Measurements from ENCODE around the gene HNMT. TPM values are rescaled to one million over a fixed set of nuclear protein-coding genes. Genes with fewer than 3 reads are reported as not detected.
"Not testable (repeated sequence)": the region's sequence is repeated elsewhere in the genome, so short reads cannot be mapped to it uniquely, and the experiment has no call there.

Gene HNMT
- total RNA-seq, 1 donor from 2014 or later: 3.2 TPM

- H3K27ac Mint-ChIP-seq (ENCODE audit: unreplicated experiment): no peak overlapping the region
- no peak overlapping the region for H3K4me3 Mint-ChIP-seq (ENCODE audit: unreplicated experiment)
- TF ChIP-seq CTCF (IDR thresholded peaks at IDR 0.05): no peak
- no peak for DNase-seq (ENCODE audit: extremely low spot score, unreplicated experiment)
- H3K4me1 Mint-ChIP-seq (ENCODE audit: unreplicated experiment): no peaks in the 10 kb centered on the region
- H3K9me3 Mint-ChIP-seq (ENCODE audit: unreplicated experiment): no peaks in the 10 kb centered on the region
- no peaks in the 10 kb centered on the region for H3K27me3 Mint-ChIP-seq (ENCODE audit: unreplicated experiment)
- H3K36me3 Mint-ChIP-seq (ENCODE audit: unreplicated experiment): no peaks in the 10 kb centered on the region
These were observed 71.4 kb downstream of the HNMT start for GRCh38 chr2:138035608-138036217.

GRCh38 chr2:138036522-138036921 is 72.2 kb downstream of the HNMT start:
- no peak for DNase-seq (ENCODE audit: extremely low spot score, unreplicated experiment)
- no peaks in the 10 kb centered on the region for H3K9me3 Mint-ChIP-seq (ENCODE audit: unreplicated experiment)
- no peaks in the 10 kb centered on the region for H3K27me3 Mint-ChIP-seq (ENCODE audit: unreplicated experiment)
- no peaks in the 10 kb centered on the region for H3K36me3 Mint-ChIP-seq (ENCODE audit: unreplicated experiment)
- no peak overlapping the region for H3K27ac Mint-ChIP-seq (ENCODE audit: unreplicated experiment)
- no peak for TF ChIP-seq CTCF (IDR thresholded peaks at IDR 0.05)
- no peak overlapping the region for H3K4me3 Mint-ChIP-seq (ENCODE audit: unreplicated experiment)
- H3K4me1 Mint-ChIP-seq (ENCODE audit: unreplicated experiment): no peaks in the 10 kb centered on the region

GRCh38 chr2:138037090-138037489 is 72.8 kb downstream of the HNMT start:
- TF ChIP-seq CTCF (IDR thresholded peaks at IDR 0.05): no peak
- Mint-ChIP-seq H3K36me3 (ENCODE audit: unreplicated experiment) (no peaks in the 10 kb centered on the region), H3K4me1 (ENCODE audit: unreplicated experiment) (no peaks in the 10 kb centered on the region), H3K27ac (ENCODE audit: unreplicated experiment) (no peak overlapping the region), H3K4me3 (ENCODE audit: unreplicated experiment) (no peak overlapping the region), H3K9me3 (ENCODE audit: unreplicated experiment) (no peaks in the 10 kb centered on the region), H3K27me3 (ENCODE audit: unreplicated experiment) (no peaks in the 10 kb centered on the region)
- no peak for DNase-seq (ENCODE audit: extremely low spot score, unreplicated experiment)

- peaks cover 4% of the 10 kb centered on the region for H3K9me3 Mint-ChIP-seq (ENCODE audit: unreplicated experiment)
These were observed 76.3 kb downstream of the HNMT start for GRCh38 chr2:138040616-138041015.

GRCh38 chr2:138042311-138042710 is 78.0 kb downstream of the HNMT start:
- no peak for DNase-seq (ENCODE audit: extremely low spot score, unreplicated experiment)
- Mint-ChIP-seq H3K4me1 (ENCODE audit: unreplicated experiment) (no peaks in the 10 kb centered on the region), H3K4me3 (ENCODE audit: unreplicated experiment) (no peak overlapping the region), H3K36me3 (ENCODE audit: unreplicated experiment) (no peaks in the 10 kb centered on the region), H3K9me3 (ENCODE audit: unreplicated experiment) (peaks cover 4% of the 10 kb centered on the region), H3K27me3 (ENCODE audit: unreplicated experiment) (peaks cover 3% of the 10 kb centered on the region), H3K27ac (ENCODE audit: unreplicated experiment) (no peak overlapping the region)
- no peak for TF ChIP-seq CTCF (IDR thresholded peaks at IDR 0.05)

More at GRCh38 chr2:138040616-138041015, 76.3 kb downstream of the HNMT start:
- Mint-ChIP-seq H3K4me3 (ENCODE audit: unreplicated experiment) (no peak overlapping the region), H3K27me3 (ENCODE audit: unreplicated experiment) (no peaks in the 10 kb centered on the region), H3K27ac (ENCODE audit: unreplicated experiment) (no peak overlapping the region), H3K36me3 (ENCODE audit: unreplicated experiment) (no peaks in the 10 kb centered on the region), H3K4me1 (ENCODE audit: unreplicated experiment) (no peaks in the 10 kb centered on the region)
- no peak for DNase-seq (ENCODE audit: extremely low spot score, unreplicated experiment)
- TF ChIP-seq CTCF (IDR thresholded peaks at IDR 0.05): no peak

- H3K36me3 Mint-ChIP-seq (ENCODE audit: unreplicated experiment); H3K4me1 Mint-ChIP-seq (ENCODE audit: unreplicated experiment); H3K27me3 Mint-ChIP-seq (ENCODE audit: unreplicated experiment); H3K4me3 Mint-ChIP-seq (ENCODE audit: unreplicated experiment); DNase-seq (ENCODE audit: extremely low spot score, unreplicated experiment); H3K9me3 Mint-ChIP-seq (ENCODE audit: unreplicated experiment); H3K27ac Mint-ChIP-seq (ENCODE audit: unreplicated experiment): not testable (repeated sequence)
These were observed 79.3 kb downstream of the HNMT start for GRCh38 chr2:138043588-138043987.

Measured in osteocyte (in vitro differentiated cells).